Stimulated activated CD8-positive, alpha-beta memory T cell treated with anti-CD3 and anti-CD28 coated beads, Interleukin-7, amount 100 ng/mL, for 48 hours (primary cell): ENCODE measurements around the gene RASSF10.

ENCODE experiments used
- DNase-seq, 2 donors: peaks; one replicate each; pipeline ENCODE4 v3.0.0-alpha.2; 2020; ENCODE audit warnings: low read depth in 1 of 2; ENCODE audit errors: extremely low read depth in 1 of 2

Gene RASSF10

GRCh38 chr11:12993626-12994025 is 15.5 kb upstream of the RASSF10 start:
- DNase-seq, result no peak

- no peak for DNase-seq
These were observed 14.6 kb upstream of the RASSF10 start for GRCh38 chr11:12994476-12994875.

- no peak for DNase-seq
These were observed 13.9 kb upstream of the RASSF10 start for GRCh38 chr11:12995188-12995587.

GRCh38 chr11:12995823-12996222 is 13.3 kb upstream of the RASSF10 start:
- DNase-seq, result no peak

- no peak for DNase-seq
These were observed 11.9 kb upstream of the RASSF10 start for GRCh38 chr11:12997168-12997567.

GRCh38 chr11:12998336-12998735 is 10.8 kb upstream of the RASSF10 start:
- DNase-seq, result no peak

- DNase-seq, result no peak
These were observed 9.5 kb upstream of the RASSF10 start for GRCh38 chr11:12999597-12999996.

- no peak for DNase-seq
These were observed 9.0 kb upstream of the RASSF10 start for GRCh38 chr11:13000116-13000515.

GRCh38 chr11:13000721-13001120 is 8.4 kb upstream of the RASSF10 start:
- no peak for DNase-seq

- DNase-seq, result no peak
These were observed 5.2 kb upstream of the RASSF10 start for GRCh38 chr11:13003736-13004493.

GRCh38 chr11:13007182-13008060 is 1.7 kb upstream of the RASSF10 start:
- DNase-seq, result no peak

- DNase-seq, result no peak
These were observed 1.1 kb upstream of the RASSF10 start for GRCh38 chr11:13008061-13008435.

- DNase-seq, result no peak
These were observed 382 bp downstream of the RASSF10 start for GRCh38 chr11:13009476-13009920.

- DNase-seq, result no peak
These were observed 1.0 kb downstream of the RASSF10 start for GRCh38 chr11:13009921-13010748.

GRCh38 chr11:13010749-13011465 is 1.8 kb downstream of the RASSF10 start:
- DNase-seq, result no peak

- no peak for DNase-seq
These were observed 2.4 kb downstream of the RASSF10 start for GRCh38 chr11:13011466-13012055.

- DNase-seq, result no peak
These were observed 3.0 kb downstream of the RASSF10 start for GRCh38 chr11:13012056-13012661.

- no peak for DNase-seq
These were observed 4.0 kb downstream of the RASSF10 start for GRCh38 chr11:13013054-13013488.

GRCh38 chr11:13015753-13016152 is 6.6 kb downstream of the RASSF10 start:
- DNase-seq, result no peak

GRCh38 chr11:13016415-13016814 is 7.3 kb downstream of the RASSF10 start:
- no peak for DNase-seq
